Dendritic cell treated with granulocyte-macrophage colony-stimulating factor and Interleukin-4, amounts not matched to agents 40 ng/mL and 50 ng/mL, for 4 days (primary cell): ENCODE results near the gene CFAP99.

Experiments used
- H3K27ac Mint-ChIP-seq: one replicate; pipeline ENCODE4 v1.8.0; 2022; ENCODE audit warnings: mild to moderate bottlenecking, mixed read lengths
- H3K27me3 Mint-ChIP-seq: one replicate; pipeline ENCODE4 v1.8.0; 2022; ENCODE audit warnings: mild to moderate bottlenecking, mixed read lengths
- H3K36me3 Mint-ChIP-seq: one replicate; pipeline ENCODE4 v1.8.0; 2022; ENCODE audit warnings: low read depth, mixed read lengths
- H3K4me1 Mint-ChIP-seq: one replicate; pipeline ENCODE4 v1.8.0; 2022; ENCODE audit warnings: low read depth, mixed read lengths
- H3K4me3 Mint-ChIP-seq: one replicate; pipeline ENCODE4 v1.8.0; 2022; ENCODE audit warnings: mild to moderate bottlenecking, moderate library complexity, mixed read lengths
- H3K9me3 Mint-ChIP-seq: one replicate; pipeline ENCODE4 v1.8.0; 2022; ENCODE audit warnings: mixed read lengths
- intact Hi-C: fragments of 100-400 bp; cut with micrococcal nuclease; formaldehyde crosslinking; loops from one replicate; pipeline ENCODE4 v1.15.0; 2022

CFAP99 gene

GRCh38 chr4:2384245-2384644 is 34.5 kb upstream of the CFAP99 start:
- Mint-ChIP-seq H3K4me1 (peaks cover 47% of the 10 kb centered on the region), H3K36me3 (peaks cover 28% of the 10 kb centered on the region), H3K4me3 (no peak overlapping the region), H3K9me3 (peaks cover 21% of the 10 kb centered on the region), H3K27ac (peak overlapping the region; percentile 69), H3K27me3 (peaks cover 12% of the 10 kb centered on the region)
- intact Hi-C loops, result no loop called here

- peaks cover 21% of the 10 kb centered on the region for H3K27me3 Mint-ChIP-seq
- peaks cover 20% of the 10 kb centered on the region for H3K9me3 Mint-ChIP-seq
- H3K4me1 Mint-ChIP-seq, result peaks cover 58% of the 10 kb centered on the region
- intact Hi-C loops, result no loop called here
- no peak overlapping the region for H3K27ac Mint-ChIP-seq
- H3K4me3 Mint-ChIP-seq, result no peak overlapping the region
- H3K36me3 Mint-ChIP-seq, result peaks cover 28% of the 10 kb centered on the region
These were observed 33.2 kb upstream of the CFAP99 start for GRCh38 chr4:2385516-2385915.

GRCh38 chr4:2386717-2387116 is 32.0 kb upstream of the CFAP99 start:
- peaks cover 21% of the 10 kb centered on the region for H3K36me3 Mint-ChIP-seq
- no peak overlapping the region for H3K27ac Mint-ChIP-seq
- H3K9me3 Mint-ChIP-seq, result peaks cover 13% of the 10 kb centered on the region
- no peak overlapping the region for H3K4me3 Mint-ChIP-seq
- intact Hi-C loops, result no loop called here
- H3K27me3 Mint-ChIP-seq, result peaks cover 29% of the 10 kb centered on the region
- H3K4me1 Mint-ChIP-seq, result peaks cover 70% of the 10 kb centered on the region

- Mint-ChIP-seq H3K9me3 (peaks cover 13% of the 10 kb centered on the region), H3K27me3 (peaks cover 34% of the 10 kb centered on the region), H3K27ac (no peak overlapping the region), H3K4me1 (peaks cover 71% of the 10 kb centered on the region), H3K4me3 (no peak overlapping the region), H3K36me3 (peaks cover 23% of the 10 kb centered on the region)
- intact Hi-C loops, result no loop called here
These were observed 31.5 kb upstream of the CFAP99 start for GRCh38 chr4:2387218-2387617.

- H3K36me3 Mint-ChIP-seq, result peaks cover 24% of the 10 kb centered on the region
- H3K9me3 Mint-ChIP-seq, result peaks cover 9% of the 10 kb centered on the region
- peaks cover 65% of the 10 kb centered on the region for H3K4me1 Mint-ChIP-seq
- H3K4me3 Mint-ChIP-seq, result no peak overlapping the region
- intact Hi-C loops, result no loop called here
- peaks cover 38% of the 10 kb centered on the region for H3K27me3 Mint-ChIP-seq
- H3K27ac Mint-ChIP-seq, result no peak overlapping the region
These were observed 30.9 kb upstream of the CFAP99 start for GRCh38 chr4:2387829-2388228.

- no peak overlapping the region for H3K4me3 Mint-ChIP-seq
These were observed 30.1 kb upstream of the CFAP99 start for GRCh38 chr4:2388429-2389182.

GRCh38 chr4:2389691-2390090 is 29.1 kb upstream of the CFAP99 start:
- no peaks in the 10 kb centered on the region for H3K9me3 Mint-ChIP-seq
- H3K4me3 Mint-ChIP-seq, result no peak overlapping the region
- H3K4me1 Mint-ChIP-seq, result peaks cover 59% of the 10 kb centered on the region
- no peak overlapping the region for H3K27ac Mint-ChIP-seq
- intact Hi-C loops, result no loop called here
- peaks cover 57% of the 10 kb centered on the region for H3K27me3 Mint-ChIP-seq
- peaks cover 9% of the 10 kb centered on the region for H3K36me3 Mint-ChIP-seq

More at GRCh38 chr4:2388429-2389182, 30.1 kb upstream of the CFAP99 start:
- intact Hi-C loops, result no loop called here
- peaks cover 2% of the 10 kb centered on the region for H3K9me3 Mint-ChIP-seq
- peaks cover 46% of the 10 kb centered on the region for H3K27me3 Mint-ChIP-seq
- peaks cover 17% of the 10 kb centered on the region for H3K36me3 Mint-ChIP-seq
- H3K27ac Mint-ChIP-seq, result peak overlapping the region; percentile 10
- peaks cover 62% of the 10 kb centered on the region for H3K4me1 Mint-ChIP-seq

GRCh38 chr4:2390146-2390545 is 28.6 kb upstream of the CFAP99 start:
- no peak overlapping the region for H3K4me3 Mint-ChIP-seq

GRCh38 chr4:2390784-2391421 is 27.9 kb upstream of the CFAP99 start:
- Mint-ChIP-seq H3K36me3 (peaks cover 9% of the 10 kb centered on the region), H3K27me3 (peaks cover 57% of the 10 kb centered on the region), H3K27ac (peak overlapping the region; percentile 30), H3K4me1 (peaks cover 51% of the 10 kb centered on the region), H3K9me3 (no peaks in the 10 kb centered on the region), H3K4me3 (no peak overlapping the region)
- intact Hi-C loops, result no loop called here

More at GRCh38 chr4:2390146-2390545, 28.6 kb upstream of the CFAP99 start:
- H3K36me3 Mint-ChIP-seq, result peaks cover 9% of the 10 kb centered on the region
- H3K9me3 Mint-ChIP-seq, result no peaks in the 10 kb centered on the region
- H3K27me3 Mint-ChIP-seq, result peaks cover 57% of the 10 kb centered on the region
- intact Hi-C loops, result no loop called here
- H3K27ac Mint-ChIP-seq, result no peak overlapping the region
- H3K4me1 Mint-ChIP-seq, result peaks cover 58% of the 10 kb centered on the region

- Mint-ChIP-seq H3K36me3 (peaks cover 17% of the 10 kb centered on the region), H3K27me3 (peaks cover 57% of the 10 kb centered on the region), H3K4me1 (peaks cover 44% of the 10 kb centered on the region), H3K4me3 (no peak overlapping the region), H3K27ac (no peak overlapping the region), H3K9me3 (no peaks in the 10 kb centered on the region)
- intact Hi-C loops, result no loop called here
These were observed 25.1 kb upstream of the CFAP99 start for GRCh38 chr4:2393353-2394270.

GRCh38 chr4:2394528-2394927 is 24.2 kb upstream of the CFAP99 start:
- H3K4me3 Mint-ChIP-seq, result no peak overlapping the region
- peaks cover 17% of the 10 kb centered on the region for H3K36me3 Mint-ChIP-seq
- H3K27ac Mint-ChIP-seq, result no peak overlapping the region
- H3K4me1 Mint-ChIP-seq, result peaks cover 36% of the 10 kb centered on the region
- H3K9me3 Mint-ChIP-seq, result no peaks in the 10 kb centered on the region
- intact Hi-C loops, result no loop called here
- peaks cover 55% of the 10 kb centered on the region for H3K27me3 Mint-ChIP-seq

- Mint-ChIP-seq H3K4me3 (no peak overlapping the region), H3K4me1 (peaks cover 31% of the 10 kb centered on the region), H3K36me3 (peaks cover 17% of the 10 kb centered on the region), H3K27me3 (peaks cover 50% of the 10 kb centered on the region), H3K9me3 (no peaks in the 10 kb centered on the region), H3K27ac (no peak overlapping the region)
- intact Hi-C loops, result no loop called here
These were observed 23.7 kb upstream of the CFAP99 start for GRCh38 chr4:2395038-2395437.

GRCh38 chr4:2395584-2395983 is 23.2 kb upstream of the CFAP99 start:
- peaks cover 25% of the 10 kb centered on the region for H3K4me1 Mint-ChIP-seq
- H3K9me3 Mint-ChIP-seq, result no peaks in the 10 kb centered on the region
- no peak overlapping the region for H3K27ac Mint-ChIP-seq
- intact Hi-C loops, result no loop called here
- no peak overlapping the region for H3K4me3 Mint-ChIP-seq
- peaks cover 17% of the 10 kb centered on the region for H3K36me3 Mint-ChIP-seq
- peaks cover 48% of the 10 kb centered on the region for H3K27me3 Mint-ChIP-seq
